ENCODE measurements around the gene THOC3.
"Not testable (repeated sequence)": the region's sequence is repeated elsewhere in the genome, so short reads cannot be mapped to it uniquely, and the experiment has no call there.

The THOC3 gene

GRCh38 chr5:175913835-175914672 lies 54.1 kb downstream of the THOC3 start:
- no CpG with 5 or more reads among the region's 20 CpGs for WGBS (ENCODE audit: insufficient coverage, insufficient read length)
- H3K27me3 ChIP-seq (ENCODE audit: control insufficient read depth, insufficient read depth, low read length); H3K9me3 ChIP-seq (ENCODE audit: control insufficient read depth, insufficient read depth, low read length); H3K27ac ChIP-seq (ENCODE audit: low read length); H3K4me1 ChIP-seq (ENCODE audit: control insufficient read depth, insufficient read depth, low read length); H3K4me3 ChIP-seq (ENCODE audit: low read length); H3K36me3 ChIP-seq (ENCODE audit: control insufficient read depth, insufficient read depth, low read length); DNase-seq (ENCODE audit: low read depth, low spot score): not testable (repeated sequence)

GRCh38 chr5:175910072-175910471 lies 58.0 kb downstream of the THOC3 start:
- not testable (repeated sequence) for H3K4me1 ChIP-seq (ENCODE audit: control insufficient read depth, insufficient read depth, low read length)
- WGBS (ENCODE audit: insufficient coverage, insufficient read length): no CpG with 5 or more reads among the region's 12 CpGs

More at GRCh38 chr5:175910072-175910471, 58.0 kb downstream of the THOC3 start:
- H3K27me3 ChIP-seq (ENCODE audit: control insufficient read depth, insufficient read depth, low read length); H3K36me3 ChIP-seq (ENCODE audit: control insufficient read depth, insufficient read depth, low read length); H3K4me3 ChIP-seq (ENCODE audit: low read length); H3K27ac ChIP-seq (ENCODE audit: low read length); H3K9me3 ChIP-seq (ENCODE audit: control insufficient read depth, insufficient read depth, low read length); DNase-seq (ENCODE audit: low read depth, low spot score): not testable (repeated sequence)
